ENCODE measurements around the gene RBFOX1.

DNA sequence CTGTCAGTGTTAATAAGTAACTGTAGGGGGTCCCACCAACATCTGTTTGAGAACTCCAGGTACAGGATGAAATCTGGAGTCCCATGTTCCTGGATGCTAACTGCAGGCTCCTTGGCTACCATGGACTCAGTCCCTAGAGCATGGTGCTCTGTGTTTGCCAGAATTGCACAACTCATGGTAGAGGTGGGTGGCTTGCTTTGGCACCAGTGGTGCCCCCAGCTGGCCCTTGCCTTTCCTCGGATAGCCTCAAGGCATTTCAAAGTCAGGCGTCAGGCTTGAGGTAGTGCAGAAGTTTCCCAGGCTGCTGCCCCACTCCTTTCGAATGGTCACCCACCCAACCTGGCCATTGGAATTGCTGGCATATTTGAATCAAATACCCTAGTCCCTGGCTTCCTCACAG, 179.9 kb downstream of the RBFOX1 start:
- TF ChIP-seq, protein P1, sequence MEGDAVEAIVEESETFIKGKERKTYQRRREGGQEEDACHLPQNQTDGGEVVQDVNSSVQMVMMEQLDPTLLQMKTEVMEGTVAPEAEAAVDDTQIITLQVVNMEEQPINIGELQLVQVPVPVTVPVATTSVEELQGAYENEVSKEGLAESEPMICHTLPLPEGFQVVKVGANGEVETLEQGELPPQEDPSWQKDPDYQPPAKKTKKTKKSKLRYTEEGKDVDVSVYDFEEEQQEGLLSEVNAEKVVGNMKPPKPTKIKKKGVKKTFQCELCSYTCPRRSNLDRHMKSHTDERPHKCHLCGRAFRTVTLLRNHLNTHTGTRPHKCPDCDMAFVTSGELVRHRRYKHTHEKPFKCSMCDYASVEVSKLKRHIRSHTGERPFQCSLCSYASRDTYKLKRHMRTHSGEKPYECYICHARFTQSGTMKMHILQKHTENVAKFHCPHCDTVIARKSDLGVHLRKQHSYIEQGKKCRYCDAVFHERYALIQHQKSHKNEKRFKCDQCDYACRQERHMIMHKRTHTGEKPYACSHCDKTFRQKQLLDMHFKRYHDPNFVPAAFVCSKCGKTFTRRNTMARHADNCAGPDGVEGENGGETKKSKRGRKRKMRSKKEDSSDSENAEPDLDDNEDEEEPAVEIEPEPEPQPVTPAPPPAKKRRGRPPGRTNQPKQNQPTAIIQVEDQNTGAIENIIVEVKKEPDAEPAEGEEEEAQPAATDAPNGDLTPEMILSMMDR (IDR thresholded peaks at IDR 0.05), result no peak
- no peak for TF ChIP-seq POLR2A (IDR thresholded peaks at IDR 0.05)

Data from lower leg skin (tissue), 3 donors.